Stimulated activated naive CD8-positive, alpha-beta T cell treated with anti-CD3 and anti-CD28 coated beads, Interleukin-15, Interleukin-2, amounts not matched to agents 100 U/mL and 50 U/mL, for 24 hours (primary cell): ENCODE results near the gene IRAK1.
A peak's percentile ranks its signal among the peaks of the same experiment; 100 is the strongest.

Source experiments
- ATAC-seq: fragments of 150-1000 bp; cut with Tn5 transposase; one replicate; pipeline ENCODE4 v1.10.0; 2021
- DNase-seq: peaks from one replicate; pipeline ENCODE4 v3.0.0; 2021

IRAK1 gene

GRCh38 chrX:154019061-154019621 is 561 bp downstream of the IRAK1 start:
- no peak for ATAC-seq
- DNase-seq = peak; percentile 31

- ATAC-seq (no peak), DNase-seq (no peak)
These were observed 1.1 kb downstream of the IRAK1 start for GRCh38 chrX:154018518-154019060.

- ATAC-seq = no peak
- DNase-seq = no peak
These were observed 1.8 kb downstream of the IRAK1 start for GRCh38 chrX:154017766-154018517.

GRCh38 chrX:154016366-154017076 is 3.2 kb downstream of the IRAK1 start:
- DNase-seq (no peak), ATAC-seq (no peak)

- no peak for DNase-seq
- no peak for ATAC-seq
These were observed 4.0 kb downstream of the IRAK1 start for GRCh38 chrX:154015581-154016264.

GRCh38 chrX:154014429-154015380 is 5.0 kb downstream of the IRAK1 start:
- no peak for DNase-seq
- no peak for ATAC-seq

- ATAC-seq (peak; percentile 67), DNase-seq (peak; percentile 48)
These were observed 5.9 kb downstream of the IRAK1 start for GRCh38 chrX:154013614-154014360.

- no peak for DNase-seq
- no peak for ATAC-seq
These were observed 6.7 kb downstream of the IRAK1 start for GRCh38 chrX:154013001-154013421.

GRCh38 chrX:154012336-154012991 is 7.2 kb downstream of the IRAK1 start:
- DNase-seq (no peak), ATAC-seq (no peak)

- DNase-seq (no peak), ATAC-seq (no peak)
These were observed 8.0 kb downstream of the IRAK1 start for GRCh38 chrX:154011376-154012335.

GRCh38 chrX:154010330-154011087 is 9.2 kb downstream of the IRAK1 start:
- DNase-seq = no peak

GRCh38 chrX:154008521-154008920 is 11.2 kb downstream of the IRAK1 start:
- DNase-seq (no peak), ATAC-seq (no peak)

More at GRCh38 chrX:154010330-154011087, 9.2 kb downstream of the IRAK1 start:
- no peak for ATAC-seq

GRCh38 chrX:154006947-154007346 is 12.8 kb downstream of the IRAK1 start:
- DNase-seq = no peak

GRCh38 chrX:154004315-154004714 is 15.4 kb downstream of the IRAK1 start:
- ATAC-seq (no peak), DNase-seq (no peak)

More at GRCh38 chrX:154006947-154007346, 12.8 kb downstream of the IRAK1 start:
- no peak for ATAC-seq

- ATAC-seq (peak; percentile 94), DNase-seq (peak; percentile 58)
These were observed 17.4 kb downstream of the IRAK1 start for GRCh38 chrX:154002215-154002719.

GRCh38 chrX:154000051-154000450 is 19.7 kb downstream of the IRAK1 start:
- DNase-seq (no peak), ATAC-seq (no peak)

GRCh38 chrX:153999359-154000037 is 20.2 kb downstream of the IRAK1 start:
- no peak for ATAC-seq
- no peak for DNase-seq
